ENCODE measurements around the gene ITPR3.
A peak's percentile ranks its signal among the peaks of the same experiment; 100 is the strongest.

The ITPR3 gene

GRCh38 chr6:33668914-33669313 is 47.8 kb downstream of the ITPR3 start:
- Mint-ChIP-seq H3K27me3 (ENCODE audit: low read depth, poor library complexity) (peaks cover 18% of the 10 kb centered on the region), H3K4me1 (peaks cover 22% of the 10 kb centered on the region), H3K4me3 (no peak overlapping the region), H3K27ac (no peak overlapping the region), H3K36me3 (ENCODE audit: low read depth) (no peaks in the 10 kb centered on the region), H3K9me3 (no peaks in the 10 kb centered on the region)
- DNase-seq = no peak
- TF ChIP-seq, protein P1, sequence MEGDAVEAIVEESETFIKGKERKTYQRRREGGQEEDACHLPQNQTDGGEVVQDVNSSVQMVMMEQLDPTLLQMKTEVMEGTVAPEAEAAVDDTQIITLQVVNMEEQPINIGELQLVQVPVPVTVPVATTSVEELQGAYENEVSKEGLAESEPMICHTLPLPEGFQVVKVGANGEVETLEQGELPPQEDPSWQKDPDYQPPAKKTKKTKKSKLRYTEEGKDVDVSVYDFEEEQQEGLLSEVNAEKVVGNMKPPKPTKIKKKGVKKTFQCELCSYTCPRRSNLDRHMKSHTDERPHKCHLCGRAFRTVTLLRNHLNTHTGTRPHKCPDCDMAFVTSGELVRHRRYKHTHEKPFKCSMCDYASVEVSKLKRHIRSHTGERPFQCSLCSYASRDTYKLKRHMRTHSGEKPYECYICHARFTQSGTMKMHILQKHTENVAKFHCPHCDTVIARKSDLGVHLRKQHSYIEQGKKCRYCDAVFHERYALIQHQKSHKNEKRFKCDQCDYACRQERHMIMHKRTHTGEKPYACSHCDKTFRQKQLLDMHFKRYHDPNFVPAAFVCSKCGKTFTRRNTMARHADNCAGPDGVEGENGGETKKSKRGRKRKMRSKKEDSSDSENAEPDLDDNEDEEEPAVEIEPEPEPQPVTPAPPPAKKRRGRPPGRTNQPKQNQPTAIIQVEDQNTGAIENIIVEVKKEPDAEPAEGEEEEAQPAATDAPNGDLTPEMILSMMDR (IDR thresholded peaks at IDR 0.05) = no peak

DNA sequence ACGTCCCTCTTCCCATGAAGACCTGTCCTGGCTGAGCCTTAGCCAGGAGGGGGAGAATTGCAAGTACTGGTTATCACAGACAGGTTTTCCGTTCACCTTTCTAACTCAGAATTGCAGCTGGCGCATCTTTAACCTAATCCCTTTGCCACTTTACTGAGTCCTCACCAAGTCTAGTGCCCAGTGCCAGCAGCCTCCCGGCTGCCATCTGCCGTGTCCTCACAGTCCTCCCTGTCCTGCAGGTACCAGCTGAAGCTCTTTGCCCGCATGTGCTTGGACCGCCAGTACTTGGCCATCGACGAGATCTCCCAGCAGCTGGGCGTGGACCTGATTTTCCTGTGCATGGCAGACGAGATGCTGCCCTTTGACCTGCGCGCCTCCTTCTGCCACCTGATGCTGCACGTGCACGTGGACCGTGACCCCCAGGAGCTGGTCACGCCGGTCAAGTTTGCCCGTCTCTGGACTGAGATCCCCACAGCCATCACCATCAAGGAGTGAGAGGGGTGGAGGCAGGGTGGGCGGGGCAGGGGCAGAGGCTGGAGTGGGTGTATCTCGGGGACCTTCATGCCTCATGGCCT is 49.1 kb downstream of the ITPR3 start:
- no peak for DNase-seq
- H3K4me3 Mint-ChIP-seq = no peak overlapping the region
- H3K4me1 Mint-ChIP-seq = peaks cover 30% of the 10 kb centered on the region
- peaks cover 14% of the 10 kb centered on the region for H3K27me3 Mint-ChIP-seq (ENCODE audit: low read depth, poor library complexity)
- H3K27ac Mint-ChIP-seq = no peak overlapping the region
- H3K9me3 Mint-ChIP-seq = no peaks in the 10 kb centered on the region
- H3K36me3 Mint-ChIP-seq (ENCODE audit: low read depth) = no peaks in the 10 kb centered on the region
- TF ChIP-seq, protein P1 (IDR thresholded peaks at IDR 0.05) = no peak

GRCh38 chr6:33670971-33671743 is 50.0 kb downstream of the ITPR3 start:
- Mint-ChIP-seq H3K4me1 (peaks cover 30% of the 10 kb centered on the region), H3K36me3 (ENCODE audit: low read depth) (no peaks in the 10 kb centered on the region), H3K4me3 (no peak overlapping the region), H3K27me3 (ENCODE audit: low read depth, poor library complexity) (peaks cover 9% of the 10 kb centered on the region), H3K27ac (no peak overlapping the region), H3K9me3 (no peaks in the 10 kb centered on the region)
- peak; percentile 49 for DNase-seq
- TF ChIP-seq, protein P1 (IDR thresholded peaks at IDR 0.05) = no peak

DNA sequence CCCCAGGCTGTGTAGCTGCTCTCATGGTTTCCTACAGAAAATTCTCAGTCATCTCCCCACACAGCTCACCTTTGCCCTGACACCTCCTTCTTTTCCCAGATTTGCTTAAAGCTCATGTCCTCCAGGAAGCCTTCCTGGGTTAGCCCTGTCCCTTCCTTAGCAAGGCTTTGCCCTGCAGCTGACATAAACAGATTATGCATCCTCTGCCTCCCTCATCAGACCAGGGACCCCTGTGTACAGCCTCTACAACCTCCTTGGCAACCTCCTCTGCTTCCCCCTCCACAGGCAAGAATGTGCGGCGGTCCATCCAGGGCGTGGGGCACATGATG is 50.6 kb downstream of the ITPR3 start:
- TF ChIP-seq, protein P1 (IDR thresholded peaks at IDR 0.05) = no peak
- Mint-ChIP-seq H3K27me3 (ENCODE audit: low read depth, poor library complexity) (peaks cover 11% of the 10 kb centered on the region), H3K9me3 (no peaks in the 10 kb centered on the region), H3K27ac (no peak overlapping the region), H3K36me3 (ENCODE audit: low read depth) (no peaks in the 10 kb centered on the region), H3K4me3 (no peak overlapping the region), H3K4me1 (peaks cover 30% of the 10 kb centered on the region)
- no peak for DNase-seq

DNA sequence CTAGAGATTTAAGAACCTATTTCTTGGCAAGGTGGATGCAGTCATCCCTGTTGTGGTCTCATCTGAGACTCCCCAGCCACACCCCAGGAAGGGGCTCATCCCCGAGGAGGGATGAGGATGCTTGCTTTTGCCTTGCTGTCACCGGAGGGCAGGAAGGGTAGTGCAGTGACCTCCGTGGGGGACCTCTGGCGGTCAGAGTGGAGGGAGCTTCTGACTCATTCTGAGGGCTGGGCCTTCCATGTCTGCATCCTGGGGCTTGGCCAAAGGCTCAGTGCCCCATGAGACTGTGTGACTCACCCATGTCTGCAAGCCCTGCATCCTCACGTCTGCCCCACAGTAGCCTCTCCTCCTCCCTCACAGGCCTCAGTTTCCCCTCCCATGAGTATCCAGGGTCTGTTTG is 51.7 kb downstream of the ITPR3 start:
- Mint-ChIP-seq H3K4me3 (no peak overlapping the region), H3K27me3 (ENCODE audit: low read depth, poor library complexity) (peaks cover 8% of the 10 kb centered on the region), H3K9me3 (no peaks in the 10 kb centered on the region), H3K36me3 (ENCODE audit: low read depth) (no peaks in the 10 kb centered on the region), H3K4me1 (peaks cover 33% of the 10 kb centered on the region), H3K27ac (no peak overlapping the region)
- TF ChIP-seq, protein P1 (IDR thresholded peaks at IDR 0.05) = no peak
- peak; percentile 32 for DNase-seq

- no peak overlapping the region for H3K27ac Mint-ChIP-seq
- DNase-seq = no peak
- TF ChIP-seq, protein P1 (IDR thresholded peaks at IDR 0.05) = no peak
- H3K4me1 Mint-ChIP-seq = peaks cover 40% of the 10 kb centered on the region
- peaks cover 6% of the 10 kb centered on the region for H3K27me3 Mint-ChIP-seq (ENCODE audit: low read depth, poor library complexity)
- H3K9me3 Mint-ChIP-seq = no peaks in the 10 kb centered on the region
- H3K36me3 Mint-ChIP-seq (ENCODE audit: low read depth) = no peaks in the 10 kb centered on the region
- H3K4me3 Mint-ChIP-seq = no peak overlapping the region
These were observed 52.7 kb downstream of the ITPR3 start for GRCh38 chr6:33673851-33674250.

Data from nephron progenitor cell (in vitro differentiated cells).